CD14-positive monocyte (primary cell): ENCODE data around the gene SPINT1. TPM values are rescaled to one million over a fixed set of nuclear protein-coding genes. Genes with fewer than 3 reads are reported as not detected.
A peak's percentile ranks its signal among the peaks of the same experiment; 100 is the strongest.

Experiments used
- DNase-seq, 3 donors: peaks; one replicate each; pipeline ENCODE4 v3.0.0-alpha.2; 2011 to 2022
- H2AFZ ChIP-seq: 2 replicates; pipeline ENCODE4 v1.6.0; 2012; ENCODE audit warnings: mild to moderate bottlenecking, low read depth, low read length, inconsistent platforms; ENCODE audit not compliant: insufficient read depth, poor library complexity, severe bottlenecking
- H3K27ac ChIP-seq, 2 donors: 1 replicate in 1 of 2; 2 replicates in 1 of 2; pipeline ENCODE4 v1.5.1; 2012 to 2013; ENCODE audit warnings: low read length in 2 of 2, control low read depth in 1 of 2, inconsistent platforms in 1 of 2, low read depth in 1 of 2, mild to moderate bottlenecking in 1 of 2
- H3K27me3 ChIP-seq, 2 donors: one replicate each; pipeline versions ENCODE4 v1.6.0 to v1.6.1; 2011 to 2013; ENCODE audit warnings: low read length in 2 of 2; ENCODE audit not compliant: control insufficient read depth in 2 of 2, insufficient read depth in 2 of 2
- H3K36me3 ChIP-seq, 2 donors: replicated peaks in 1 of 2; 1 replicate in 1 of 2; 2 replicates in 1 of 2; pipeline versions ENCODE4 v1.5.1 to v1.6.1; 2012 to 2013; ENCODE audit warnings: low read length in 2 of 2, control low read depth in 1 of 2, inconsistent platforms in 1 of 2, mild to moderate bottlenecking in 1 of 2; ENCODE audit not compliant: insufficient read depth in 2 of 2, control insufficient read depth in 1 of 2
- H3K4me1 ChIP-seq, 2 donors: 1 replicate in 1 of 2; 2 replicates in 1 of 2; pipeline versions ENCODE4 v1.5.1 to v1.6.1; 2012 to 2013; ENCODE audit warnings: low read length in 2 of 2, control low read depth in 1 of 2, inconsistent platforms in 1 of 2, mild to moderate bottlenecking in 1 of 2, moderate library complexity in 1 of 2; ENCODE audit not compliant: insufficient read depth in 2 of 2, control insufficient read depth in 1 of 2
- H3K4me2 ChIP-seq: replicated peaks from 2 replicates; pipeline ENCODE3; 2012; ENCODE audit warnings: low read length, moderate library complexity, mild to moderate bottlenecking; ENCODE audit not compliant: poor library complexity, severe bottlenecking; ENCODE audit errors: extremely low read depth
- H3K4me3 ChIP-seq, 3 experiments: fragments of 200-600 bp in 1 of 3; sonication (generic) in 1 of 3; replicated peaks in 1 of 3; 1 replicate in 2 of 3; 2 replicates in 1 of 3; pipeline ENCODE4 v1.5.1; 2011 to 2013; ENCODE audit warnings: low read length in 3 of 3, mild to moderate bottlenecking in 3 of 3, control low read depth in 2 of 3, low read depth in 2 of 3, inconsistent platforms in 1 of 3, moderate library complexity in 1 of 3
- H3K79me2 ChIP-seq: 2 replicates; pipeline ENCODE4 v1.6.0; 2012; ENCODE audit warnings: mild to moderate bottlenecking, control low read depth, inconsistent platforms, low read length, moderate library complexity; ENCODE audit not compliant: insufficient read depth
- H3K9ac ChIP-seq: 2 replicates; pipeline ENCODE4 v1.6.0; 2017; ENCODE audit warnings: low read length, mild to moderate bottlenecking; ENCODE audit not compliant: insufficient read depth, poor library complexity, severe bottlenecking
- H3K9me3 ChIP-seq, 2 donors: replicated peaks in 1 of 2; 1 replicate in 1 of 2; 2 replicates in 1 of 2; pipeline versions ENCODE4 v1.5.1 to v1.6.1; 2012 to 2013; ENCODE audit warnings: low read length in 2 of 2, control low read depth in 1 of 2; ENCODE audit not compliant: control insufficient read depth in 1 of 2, insufficient read depth in 1 of 2
- H4K20me1 ChIP-seq: 2 replicates; pipeline ENCODE4 v1.6.0; 2012; ENCODE audit warnings: mild to moderate bottlenecking, low read length, control low read depth, moderate library complexity; ENCODE audit not compliant: insufficient read depth
- H3K27ac Mint-ChIP-seq, 7 donors: one replicate each; pipeline ENCODE4 v1.8.0; 2020; ENCODE audit warnings: mild to moderate bottlenecking in 7 of 7, mixed read lengths in 7 of 7, moderate library complexity in 6 of 7, inconsistent platforms in 2 of 7
- H3K27me3 Mint-ChIP-seq, 3 donors: one replicate each; pipeline ENCODE4 v1.8.0; 2021 to 2022; ENCODE audit warnings: low read depth in 3 of 3, mild to moderate bottlenecking in 3 of 3, mixed read lengths in 3 of 3, moderate library complexity in 3 of 3, inconsistent platforms in 1 of 3
- H3K36me3 Mint-ChIP-seq, 2 donors: one replicate each; pipeline ENCODE4 v1.8.0; 2020; ENCODE audit warnings: mixed read lengths in 2 of 2, inconsistent platforms in 1 of 2, mild to moderate bottlenecking in 1 of 2
- H3K4me1 Mint-ChIP-seq: one replicate; pipeline ENCODE4 v1.8.0; 2020; ENCODE audit warnings: mild to moderate bottlenecking, mixed read lengths
- H3K4me3 Mint-ChIP-seq, 2 donors: one replicate each; pipeline ENCODE4 v1.8.0; 2020; ENCODE audit warnings: mild to moderate bottlenecking in 2 of 2, mixed read lengths in 2 of 2, moderate library complexity in 1 of 2
- H3K9me3 Mint-ChIP-seq, 7 donors: one replicate each; pipeline ENCODE4 v1.8.0; 2020 to 2022; ENCODE audit warnings: mixed read lengths in 7 of 7, mild to moderate bottlenecking in 6 of 7, moderate library complexity in 6 of 7, inconsistent platforms in 2 of 7
- WGBS: methylation state at CpG from one replicate; pipeline ENCODE4 v1.1.5; 2013; ENCODE audit warnings: missing lambda C conversion rate; ENCODE audit not compliant: insufficient coverage; 5-methylcytosine and 5-hydroxymethylcytosine counted together
- intact Hi-C, 2 donors: fragments of 100-400 bp; cut with micrococcal nuclease; formaldehyde crosslinking; loops; one replicate each; pipeline versions ENCODE4 v1.15.0 to v1.15.1; 2023
- polyA plus RNA-seq, 3 donors: library from polyadenylated mRNA; depleted of rRNA in 1 of 3; unstranded in 2 of 3; stranded (reverse) in 1 of 3; fragments of 300-500 nt in 2 of 3; fragments of >200 nt in 1 of 3; fragmentation: Illumina TruSeq in 2 of 3; gene quantifications; 1 replicate in 2 of 3; 2 replicates in 1 of 3; pipeline ENCODE4 v1.2.3, GENCODE V29; 2012 to 2021
- TF ChIP-seq, protein P1 (sequence below): fragments of 200-600 bp; IDR thresholded peaks from one replicate; pipeline ENCODE4 v1.8.0; 2022; ENCODE audit warnings: antibody characterized with exemption, mild to moderate bottlenecking

SPINT1 gene
- polyA plus RNA-seq, 3 donors: 17.1 to 46.5 (median 21.5) TPM

GRCh38 chr15:40873694-40874561 is 30.1 kb downstream of the SPINT1 start, which contains the start of gene RHOV:
Gene RHOV, minus strand, starts transcription at chr15:40874234. Its CDS starts 95 bp downstream, at chr15:40874139.
- H3K4me3 ChIP-seq: peak within 1 kb of the TSS; percentile 26 to 77 (median 35)
- DNase-seq: peak; percentile 42 to 47 (median 43)
- no peaks in the 10 kb centered on the region for H3K9me3 ChIP-seq
- H3K79me2 ChIP-seq: no peaks in the 10 kb centered on the region
- no peaks in the 10 kb centered on the region for H3K36me3 ChIP-seq
- H3K27ac ChIP-seq: no peak within 1 kb of the TSS
- peaks cover 28 to 42% (median 33%) of the 10 kb centered on the region in 3 donors for H3K27me3 Mint-ChIP-seq
- no peaks in the 10 kb centered on the region for H3K36me3 Mint-ChIP-seq
- H3K4me2 ChIP-seq: peak within 1 kb of the TSS; percentile 90
- peaks cover 5 to 24% of the 10 kb centered on the region in 2 donors for H3K27me3 ChIP-seq
- under 1% methylated on average over 63 of the region's 74 CpGs for WGBS
- H3K9ac ChIP-seq: peak within 1 kb of the TSS; percentile 44
- H4K20me1 ChIP-seq: no peaks in the 10 kb centered on the region
- peaks cover 0 to 6% (median 0%) of the 10 kb centered on the region in 7 donors for H3K9me3 Mint-ChIP-seq
- H3K27ac Mint-ChIP-seq: peak within 1 kb of the TSS in 1 of 7 donors; percentile 66
- H3K4me1 ChIP-seq: peaks cover 8 to 13% of the 10 kb centered on the region in 2 donors
- TF ChIP-seq, protein P1, sequence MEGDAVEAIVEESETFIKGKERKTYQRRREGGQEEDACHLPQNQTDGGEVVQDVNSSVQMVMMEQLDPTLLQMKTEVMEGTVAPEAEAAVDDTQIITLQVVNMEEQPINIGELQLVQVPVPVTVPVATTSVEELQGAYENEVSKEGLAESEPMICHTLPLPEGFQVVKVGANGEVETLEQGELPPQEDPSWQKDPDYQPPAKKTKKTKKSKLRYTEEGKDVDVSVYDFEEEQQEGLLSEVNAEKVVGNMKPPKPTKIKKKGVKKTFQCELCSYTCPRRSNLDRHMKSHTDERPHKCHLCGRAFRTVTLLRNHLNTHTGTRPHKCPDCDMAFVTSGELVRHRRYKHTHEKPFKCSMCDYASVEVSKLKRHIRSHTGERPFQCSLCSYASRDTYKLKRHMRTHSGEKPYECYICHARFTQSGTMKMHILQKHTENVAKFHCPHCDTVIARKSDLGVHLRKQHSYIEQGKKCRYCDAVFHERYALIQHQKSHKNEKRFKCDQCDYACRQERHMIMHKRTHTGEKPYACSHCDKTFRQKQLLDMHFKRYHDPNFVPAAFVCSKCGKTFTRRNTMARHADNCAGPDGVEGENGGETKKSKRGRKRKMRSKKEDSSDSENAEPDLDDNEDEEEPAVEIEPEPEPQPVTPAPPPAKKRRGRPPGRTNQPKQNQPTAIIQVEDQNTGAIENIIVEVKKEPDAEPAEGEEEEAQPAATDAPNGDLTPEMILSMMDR: peak; percentile 20
- H3K4me1 Mint-ChIP-seq: peaks cover 11% of the 10 kb centered on the region
- peak within 1 kb of the TSS; percentile 74 to 91 for H3K4me3 Mint-ChIP-seq
- H2AFZ ChIP-seq: peak within 1 kb of the TSS; percentile 83
- intact Hi-C loops: no loop called here

GRCh38 chr15:40875991-40876730 is 32.3 kb downstream of the SPINT1 start:
- Histone ChIP-seq H3K27me3 (peaks cover 5 to 24% of the 10 kb centered on the region in 2 donors), H3K4me3 (no peak overlapping the region), H3K36me3 (no peaks in the 10 kb centered on the region), H3K79me2 (no peaks in the 10 kb centered on the region), H3K4me1 (peaks cover 8 to 13% of the 10 kb centered on the region in 2 donors), H3K9me3 (no peaks in the 10 kb centered on the region), H2AFZ (no peak overlapping the region), H3K9ac (no peak overlapping the region), H3K27ac (no peak overlapping the region), H4K20me1 (no peaks in the 10 kb centered on the region), H3K4me2 (no peak overlapping the region)
- peaks cover 11% of the 10 kb centered on the region for H3K4me1 Mint-ChIP-seq
- TF ChIP-seq, protein P1: no peak
- H3K4me3 Mint-ChIP-seq: no peak overlapping the region
- no peaks in the 10 kb centered on the region for H3K36me3 Mint-ChIP-seq
- peak overlapping the region in 3 of 7 donors; percentile 16 to 69 (median 31) for H3K27ac Mint-ChIP-seq
- H3K27me3 Mint-ChIP-seq: peaks cover 26 to 43% (median 29%) of the 10 kb centered on the region in 3 donors
- no peak for DNase-seq
- 81% methylated on average over 6 of the region's 6 CpGs for WGBS
- H3K9me3 Mint-ChIP-seq: peaks cover 0 to 6% (median 0%) of the 10 kb centered on the region in 7 donors
- intact Hi-C loops: no loop called here
